Spleen (tissue), 11 donors: ENCODE data around the gene SNX9. TPM values are rescaled to one million over a fixed set of nuclear protein-coding genes. Genes with fewer than 3 reads are reported as not detected.
"Not testable (repeated sequence)": the region's sequence is repeated elsewhere in the genome, so short reads cannot be mapped to it uniquely, and the experiment has no call there.

Experiments
- DNase-seq: peaks from one replicate; pipeline ENCODE4 v3.0.0-alpha.2; 2020
- H3K27ac ChIP-seq, 8 donors: fragments of 200-600 bp; sonication (generic) in 7 of 8; 1 replicate in 4 of 8; 2 replicates in 4 of 8; pipeline versions ENCODE4 v1.5.0 to v1.8.0; 2016 to 2021; ENCODE audit warnings: inconsistent platforms in 4 of 8, mild to moderate bottlenecking in 4 of 8, moderate library complexity in 1 of 8
- H3K27me3 ChIP-seq, 7 donors: fragments of 200-600 bp; sonication (generic) in 6 of 7; replicated peaks in 1 of 7; 1 replicate in 4 of 7; 2 replicates in 3 of 7; pipeline versions ENCODE4 v1.5.0 to v1.8.0; 2016 to 2021; ENCODE audit warnings: inconsistent platforms in 3 of 7, mild to moderate bottlenecking in 1 of 7
- H3K36me3 ChIP-seq, 6 donors: fragments of 200-600 bp; sonication (generic) in 5 of 6; 1 replicate in 4 of 6; 2 replicates in 2 of 6; pipeline versions ENCODE4 v1.5.0 to v1.8.0; 2016 to 2021; ENCODE audit warnings: inconsistent platforms in 2 of 6
- H3K4me1 ChIP-seq, 6 donors: fragments of 200-600 bp; sonication (generic) in 5 of 6; 1 replicate in 3 of 6; 2 replicates in 3 of 6; pipeline versions ENCODE4 v1.5.0 to v1.8.0; 2016 to 2021; ENCODE audit warnings: inconsistent platforms in 3 of 6
- H3K4me3 ChIP-seq, 8 donors: fragments of 200-600 bp; sonication (generic) in 7 of 8; 1 replicate in 4 of 8; 2 replicates in 4 of 8; pipeline versions ENCODE4 v1.5.0 to v1.8.0; 2016 to 2021; ENCODE audit warnings: inconsistent platforms in 4 of 8, mild to moderate bottlenecking in 4 of 8, moderate library complexity in 2 of 8
- H3K9me3 ChIP-seq, 8 donors: fragments of 200-600 bp; sonication (generic) in 7 of 8; 1 replicate in 4 of 8; 2 replicates in 4 of 8; pipeline versions ENCODE4 v1.5.0 to v1.8.0; 2016 to 2021; ENCODE audit warnings: inconsistent platforms in 4 of 8
- POLR2A ChIP-seq, 3 donors: fragments of 450-650 bp; IDR thresholded peaks; one replicate each; pipeline ENCODE4 v1.5.1; 2017; ENCODE audit warnings: antibody characterized with exemption in 3 of 3, mild to moderate bottlenecking in 1 of 3
- POLR2AphosphoS5 ChIP-seq, 3 donors: sonication (generic); formaldehyde crosslinking; IDR thresholded peaks; one replicate each; pipeline ENCODE4 v1.5.1; 2017; ENCODE audit warnings: antibody characterized with exemption in 3 of 3
- WGBS, 5 donors: extraction: QIAGEN DNeasy Blood & Tissue Kit in 3 of 5; methylation state at CpG; one replicate each; pipeline versions ENCODE4 v1.1.5 to v1.1.7; 2013 to 2018; 5-methylcytosine and 5-hydroxymethylcytosine counted together
- intact Hi-C: fragments of 100-400 bp; cut with DNase I; formaldehyde crosslinking; loops from one replicate; pipeline ENCODE4 v1.15.0; 2023; ENCODE audit warnings: low total_unique reads
- polyA plus RNA-seq, 3 donors: library from polyadenylated mRNA; stranded (reverse); fragments of 200-250 nt; gene quantifications; one replicate each; pipeline ENCODE4 v1.2.1, GENCODE V29; 2013
- total RNA-seq, 7 donors: library from RNA; depleted of rRNA in 3 of 7; stranded (reverse); fragments of >200 nt in 3 of 7; fragmentation: NEBNext Ultra II Directional in 4 of 7; extraction: Animal tissue kit (Norgen Biotek cat#: 25700) in 4 of 7; gene quantifications; one replicate each; pipeline versions ENCODE4 v1.1.0 to v1.2.1, GENCODE V29; 2016 to 2021
- TF ChIP-seq, protein P1 (sequence below), 11 experiments: fragments of 200-600 bp in 7 of 11; fragments of 450-650 bp in 4 of 11; sonication (generic) in 4 of 11; IDR thresholded peaks in 8 of 11; conservative IDR thresholded peaks in 3 of 11; 1 replicate in 7 of 11; 2 replicates in 4 of 11; pipeline versions ENCODE4 v1.4.0 to v1.8.0; 2016 to 2021; ENCODE audit warnings: antibody characterized with exemption in 11 of 11, inconsistent platforms in 4 of 11, mild to moderate bottlenecking in 1 of 11
- donor health status: healthy with polysubstance abuse.
- donor health status: DM: no; HTN: no; CAD: no; lungs with moderate emphysema.
- donor health status: DM: no; HTN: no; CAD: no.
- donor health status: Bipolar disorder and iron deficiency.
- donor health status: healthy.
- donor health status: DM: no; HTN: no; CAD: no.
- donor health status: DM: yes; HTN: yes; CAD: no.

Gene SNX9
- total and polyA plus RNA-seq, 10 donors = 18.9 to 42.5 (median 31.8) TPM

DNA sequence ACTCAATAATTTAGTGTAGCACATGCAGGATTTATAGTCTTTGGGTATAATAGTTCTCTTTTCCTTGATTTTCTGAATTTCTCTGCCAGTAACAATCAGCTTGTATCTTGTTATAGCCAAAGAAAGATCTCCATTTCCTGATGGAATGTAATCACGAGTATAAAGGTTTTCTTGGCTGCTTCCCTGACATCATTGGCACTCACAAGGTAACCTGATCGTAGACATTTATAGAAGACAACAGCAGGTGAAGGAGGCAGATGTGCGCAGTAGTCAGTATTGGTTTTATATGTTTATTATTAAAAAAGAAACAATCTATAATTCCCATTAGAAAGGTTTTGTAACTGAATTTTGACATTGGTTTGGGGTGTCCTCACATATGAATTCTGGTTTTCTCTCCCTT lies 114.3 kb downstream of the SNX9 start:
- no peaks in the 10 kb centered on the region for H3K9me3 ChIP-seq
- no peaks in the 10 kb centered on the region for H3K27me3 ChIP-seq
- WGBS, 5 donors = 85 to 94% (median 93%) methylated on average over 3 of the region's 3 CpGs
- no peak for TF ChIP-seq POLR2AphosphoS5 (IDR thresholded peaks at IDR 0.05)
- no peak for TF ChIP-seq POLR2A (IDR thresholded peaks at IDR 0.05)
- TF ChIP-seq, protein P1, sequence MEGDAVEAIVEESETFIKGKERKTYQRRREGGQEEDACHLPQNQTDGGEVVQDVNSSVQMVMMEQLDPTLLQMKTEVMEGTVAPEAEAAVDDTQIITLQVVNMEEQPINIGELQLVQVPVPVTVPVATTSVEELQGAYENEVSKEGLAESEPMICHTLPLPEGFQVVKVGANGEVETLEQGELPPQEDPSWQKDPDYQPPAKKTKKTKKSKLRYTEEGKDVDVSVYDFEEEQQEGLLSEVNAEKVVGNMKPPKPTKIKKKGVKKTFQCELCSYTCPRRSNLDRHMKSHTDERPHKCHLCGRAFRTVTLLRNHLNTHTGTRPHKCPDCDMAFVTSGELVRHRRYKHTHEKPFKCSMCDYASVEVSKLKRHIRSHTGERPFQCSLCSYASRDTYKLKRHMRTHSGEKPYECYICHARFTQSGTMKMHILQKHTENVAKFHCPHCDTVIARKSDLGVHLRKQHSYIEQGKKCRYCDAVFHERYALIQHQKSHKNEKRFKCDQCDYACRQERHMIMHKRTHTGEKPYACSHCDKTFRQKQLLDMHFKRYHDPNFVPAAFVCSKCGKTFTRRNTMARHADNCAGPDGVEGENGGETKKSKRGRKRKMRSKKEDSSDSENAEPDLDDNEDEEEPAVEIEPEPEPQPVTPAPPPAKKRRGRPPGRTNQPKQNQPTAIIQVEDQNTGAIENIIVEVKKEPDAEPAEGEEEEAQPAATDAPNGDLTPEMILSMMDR (IDR thresholded peaks at IDR 0.05 in 8 of 11, conservative IDR thresholded peaks at IDR 0.05 in 3 of 11) = no peak
- no peak overlapping the region for H3K4me3 ChIP-seq
- H3K4me1 ChIP-seq = no peaks in the 10 kb centered on the region
- H3K27ac ChIP-seq = no peak overlapping the region
- DNase-seq = no peak
- intact Hi-C loops = no loop called here
- H3K36me3 ChIP-seq = peaks cover 6 to 100% (median 80%) of the 10 kb centered on the region in 6 donors

DNA sequence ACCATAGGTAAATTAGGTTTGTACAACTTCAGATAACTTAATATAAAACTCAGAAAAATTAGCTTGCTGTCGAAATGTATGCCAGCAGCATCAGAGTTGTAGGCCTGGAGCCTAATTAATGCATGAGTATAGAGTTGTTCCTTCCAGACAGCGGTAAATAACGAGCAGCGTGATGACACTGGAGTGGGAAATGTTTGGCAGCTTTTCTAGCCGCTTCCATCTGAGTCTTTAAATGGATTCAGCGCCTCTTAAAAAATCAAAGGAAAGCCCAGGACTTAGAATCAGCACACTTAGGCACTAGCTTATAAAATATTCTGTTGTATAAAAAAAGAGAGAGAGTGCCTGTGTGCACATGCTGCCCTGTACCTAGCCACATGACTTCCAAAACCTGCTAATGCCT lies 114.9 kb downstream of the SNX9 start:
- TF ChIP-seq, protein P1 (IDR thresholded peaks at IDR 0.05 in 8 of 11, conservative IDR thresholded peaks at IDR 0.05 in 3 of 11) = no peak
- TF ChIP-seq POLR2AphosphoS5 (IDR thresholded peaks at IDR 0.05) (no peak), POLR2A (IDR thresholded peaks at IDR 0.05) (no peak)
- 95 to 98% (median 97%) methylated on average over 6 of the region's 6 CpGs for WGBS, 5 donors
- H3K4me3 ChIP-seq = no peak overlapping the region

DNA sequence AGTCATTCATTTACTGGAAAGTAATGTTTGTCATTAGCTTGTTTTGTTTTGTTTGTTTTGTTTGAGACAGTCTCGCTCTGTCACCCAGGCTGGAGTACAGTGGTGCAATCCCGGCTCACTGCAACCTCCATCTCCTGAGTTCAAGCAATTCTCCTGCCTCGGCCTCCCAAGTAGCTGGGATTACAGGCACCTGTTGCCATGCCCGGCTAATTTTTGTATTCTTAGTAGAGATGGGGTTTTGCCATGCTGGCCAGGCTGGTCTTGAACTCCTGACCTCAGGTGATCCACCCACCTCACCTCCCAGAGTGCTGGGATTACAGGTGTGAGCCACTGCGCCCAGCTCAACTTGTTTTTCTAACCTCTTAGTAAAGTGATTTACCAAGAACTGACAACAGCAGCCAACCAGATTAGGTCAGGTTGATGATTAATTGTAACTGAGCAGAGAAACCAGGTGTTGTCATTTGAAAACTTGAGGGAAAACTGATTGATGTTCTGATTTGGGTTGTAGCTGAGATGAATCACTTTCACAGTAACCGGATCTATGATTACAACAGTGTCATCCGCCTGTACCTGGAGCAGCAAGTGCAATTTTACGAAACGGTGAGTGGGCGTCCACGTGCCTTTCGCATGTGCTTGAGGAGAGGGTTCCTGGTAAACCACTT lies 117.5 kb downstream of the SNX9 start:
- H3K9me3 ChIP-seq, H3K27ac ChIP-seq, H3K4me1 ChIP-seq, H3K27me3 ChIP-seq, H3K4me3 ChIP-seq, intact Hi-C loops, DNase-seq: not testable (repeated sequence)
- 88 to 92% (median 91%) methylated on average over 12 of the region's 12 CpGs for WGBS, 5 donors
- H3K36me3 ChIP-seq = peaks cover 3 to 100% (median 86%) of the 10 kb centered on the region in 6 donors

More for the DNA sequence above, 114.9 kb downstream of the SNX9 start:
- no peaks in the 10 kb centered on the region for H3K27me3 ChIP-seq
- intact Hi-C loops = no loop called here
- no peak for DNase-seq
- no peaks in the 10 kb centered on the region for H3K4me1 ChIP-seq
- no peaks in the 10 kb centered on the region for H3K9me3 ChIP-seq
- H3K27ac ChIP-seq = no peak overlapping the region
- peaks cover 6 to 100% (median 80%) of the 10 kb centered on the region in 6 donors for H3K36me3 ChIP-seq

DNA sequence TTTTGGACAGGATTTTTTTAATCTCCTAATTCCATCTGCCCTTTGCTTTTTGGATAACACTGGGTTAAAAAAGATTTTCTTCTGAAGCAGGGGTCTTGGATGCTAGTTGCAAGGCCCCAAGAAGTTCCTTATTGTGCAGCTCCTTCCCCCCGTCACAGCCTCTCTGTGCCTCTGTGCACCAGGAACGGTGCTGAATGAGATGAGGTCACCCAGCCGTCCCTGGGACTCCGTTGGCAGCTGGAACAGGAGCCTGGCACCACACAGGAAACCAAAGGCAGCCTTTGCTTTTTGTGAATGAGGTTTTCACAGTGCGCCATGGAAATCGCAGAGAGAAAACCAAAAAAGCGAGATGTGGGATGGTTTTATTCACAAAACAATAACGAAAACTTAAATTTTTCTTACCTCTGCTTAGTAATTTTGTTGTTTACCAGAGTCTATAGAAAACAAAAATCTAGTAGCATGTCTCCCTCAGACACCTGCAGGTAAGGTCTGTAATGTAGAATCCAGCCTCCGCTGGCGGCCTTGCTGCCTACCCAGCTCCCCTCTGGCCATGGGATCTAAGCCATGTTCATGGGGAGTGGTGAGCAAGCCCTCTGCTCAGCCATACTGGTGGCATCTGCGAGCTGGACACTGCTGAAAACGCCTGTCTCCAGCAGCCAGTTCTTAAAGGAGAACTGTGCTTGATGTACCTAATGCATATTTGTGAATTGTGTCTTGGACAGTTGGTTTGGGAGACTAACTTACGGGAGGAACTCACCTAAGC lies 118.2 kb downstream of the SNX9 start:
- no peak overlapping the region for H3K4me3 ChIP-seq
- no peaks in the 10 kb centered on the region for H3K4me1 ChIP-seq
- H3K36me3 ChIP-seq = peaks cover 3 to 96% (median 81%) of the 10 kb centered on the region in 6 donors
- DNase-seq = no peak
- H3K27me3 ChIP-seq = no peaks in the 10 kb centered on the region
- intact Hi-C loops = no loop called here
- no peak overlapping the region for H3K27ac ChIP-seq
- H3K9me3 ChIP-seq = no peaks in the 10 kb centered on the region
- TF ChIP-seq POLR2AphosphoS5 (IDR thresholded peaks at IDR 0.05) (no peak), POLR2A (IDR thresholded peaks at IDR 0.05) (no peak)
- TF ChIP-seq, protein P1 (IDR thresholded peaks at IDR 0.05 in 8 of 11, conservative IDR thresholded peaks at IDR 0.05 in 3 of 11) = no peak
- 87 to 92% (median 90%) methylated on average over 13 of the region's 13 CpGs for WGBS, 5 donors
